Breast epithelium (tissue), 4 donors: ENCODE measurements around the gene H1-8. TPM values are rescaled to one million over a fixed set of nuclear protein-coding genes. Genes with fewer than 3 reads are reported as not detected.

Experiments
- DNase-seq, 2 donors: peaks; one replicate each; pipeline ENCODE4 v3.0.0-alpha.2; 2019; ENCODE audit warnings: low spot score in 2 of 2
- H3K27ac ChIP-seq, 2 donors: fragments of 200-600 bp; sonication (generic) in 1 of 2; one replicate each; pipeline ENCODE4 v1.5.1; 2016 to 2019; ENCODE audit warnings: mild to moderate bottlenecking in 1 of 2
- H3K27me3 ChIP-seq, 2 donors: fragments of 200-600 bp; sonication (generic) in 1 of 2; one replicate each; pipeline versions ENCODE4 v1.5.1 to v1.6.0; 2017 to 2019; ENCODE audit warnings: control low read depth in 1 of 2, mild to moderate bottlenecking in 1 of 2
- H3K36me3 ChIP-seq: fragments of 200-600 bp; one replicate; pipeline ENCODE4 v1.5.1; 2019
- H3K4me1 ChIP-seq, 2 donors: fragments of 200-600 bp; sonication (generic); one replicate each; pipeline ENCODE4 v1.5.1; 2016 to 2019; ENCODE audit warnings: control low read depth in 1 of 2
- H3K4me3 ChIP-seq, 3 donors: fragments of 200-600 bp; sonication (generic); 1 replicate in 2 of 3; 2 replicates in 1 of 3; pipeline ENCODE4 v1.5.1; 2016 to 2019; ENCODE audit warnings: mild to moderate bottlenecking in 3 of 3, moderate library complexity in 2 of 3
- H3K9me3 ChIP-seq, 2 donors: fragments of 200-600 bp; sonication (generic) in 1 of 2; one replicate each; pipeline ENCODE4 v1.5.1; 2016 to 2019; ENCODE audit warnings: control low read depth in 1 of 2
- POLR2A ChIP-seq: fragments of 450-650 bp; IDR thresholded peaks from one replicate; pipeline ENCODE4 v1.6.1; 2016; ENCODE audit warnings: antibody characterized with exemption, mild to moderate bottlenecking, moderate library complexity
- POLR2AphosphoS5 ChIP-seq, 3 donors: sonication (generic); formaldehyde crosslinking; IDR thresholded peaks; one replicate each; pipeline ENCODE4 v1.6.1; 2017; ENCODE audit warnings: antibody characterized with exemption in 3 of 3
- intact Hi-C: fragments of 100-400 bp; cut with DNase I; formaldehyde crosslinking; loops from one replicate; pipeline ENCODE4 v1.15.1; 2023; ENCODE audit warnings: low total_unique reads
- total RNA-seq, 3 donors: library from RNA; depleted of rRNA; stranded (reverse); fragments of >200 nt; gene quantifications; one replicate each; pipeline ENCODE4 v1.1.0, GENCODE V29; 2016
- TF ChIP-seq, protein P1 (sequence below), 3 donors: fragments of 450-650 bp; IDR thresholded peaks; one replicate each; pipeline ENCODE4 v1.5.1; 2016 to 2017; ENCODE audit warnings: antibody characterized with exemption in 3 of 3, mild to moderate bottlenecking in 3 of 3, moderate library complexity in 3 of 3

The H1-8 gene
- total RNA-seq, 3 donors from 2014 or later: not detected

DNA sequence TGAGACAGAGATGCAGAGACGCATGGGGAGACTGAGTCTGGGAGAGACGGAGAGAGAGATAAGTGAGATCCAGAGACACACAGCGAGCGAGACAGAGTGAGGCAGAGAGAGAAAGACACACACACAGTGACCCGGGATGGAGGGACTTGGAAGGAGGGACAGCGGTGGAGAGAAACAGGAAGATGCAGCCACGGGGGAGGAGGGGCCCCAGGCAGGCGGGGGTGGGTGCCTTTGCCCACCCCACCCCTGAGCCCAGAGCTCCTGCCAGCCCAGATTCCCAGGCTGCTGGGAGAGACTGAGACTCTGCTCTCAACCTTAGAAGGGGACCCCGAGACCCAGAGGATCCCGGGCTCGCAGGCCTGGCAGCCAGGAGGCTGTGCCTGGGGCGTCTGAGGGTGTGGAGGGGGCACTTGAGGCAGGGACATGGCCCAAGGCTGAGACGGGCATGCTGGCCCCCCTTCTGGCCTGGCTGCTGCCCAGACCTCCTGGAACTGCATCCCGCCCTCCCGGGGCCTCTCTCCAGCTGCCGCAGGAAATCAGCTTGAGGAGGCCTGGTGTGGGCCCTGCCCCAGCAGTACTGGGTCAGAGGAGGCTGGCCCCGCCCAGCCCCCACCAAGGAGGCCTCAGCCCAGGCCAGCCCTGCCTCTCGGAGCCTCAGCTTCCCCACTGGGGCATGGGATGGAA, 18.1 kb downstream of the H1-8 start:
- peak overlapping the region; percentile 69 to 94 for H3K27ac ChIP-seq
- no peak for TF ChIP-seq POLR2A
- TF ChIP-seq, protein P1, sequence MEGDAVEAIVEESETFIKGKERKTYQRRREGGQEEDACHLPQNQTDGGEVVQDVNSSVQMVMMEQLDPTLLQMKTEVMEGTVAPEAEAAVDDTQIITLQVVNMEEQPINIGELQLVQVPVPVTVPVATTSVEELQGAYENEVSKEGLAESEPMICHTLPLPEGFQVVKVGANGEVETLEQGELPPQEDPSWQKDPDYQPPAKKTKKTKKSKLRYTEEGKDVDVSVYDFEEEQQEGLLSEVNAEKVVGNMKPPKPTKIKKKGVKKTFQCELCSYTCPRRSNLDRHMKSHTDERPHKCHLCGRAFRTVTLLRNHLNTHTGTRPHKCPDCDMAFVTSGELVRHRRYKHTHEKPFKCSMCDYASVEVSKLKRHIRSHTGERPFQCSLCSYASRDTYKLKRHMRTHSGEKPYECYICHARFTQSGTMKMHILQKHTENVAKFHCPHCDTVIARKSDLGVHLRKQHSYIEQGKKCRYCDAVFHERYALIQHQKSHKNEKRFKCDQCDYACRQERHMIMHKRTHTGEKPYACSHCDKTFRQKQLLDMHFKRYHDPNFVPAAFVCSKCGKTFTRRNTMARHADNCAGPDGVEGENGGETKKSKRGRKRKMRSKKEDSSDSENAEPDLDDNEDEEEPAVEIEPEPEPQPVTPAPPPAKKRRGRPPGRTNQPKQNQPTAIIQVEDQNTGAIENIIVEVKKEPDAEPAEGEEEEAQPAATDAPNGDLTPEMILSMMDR (IDR thresholded peaks at IDR 0.05): no peak
- peak in 2 of 3 donors; percentile 33 to 55 for TF ChIP-seq POLR2AphosphoS5 (IDR thresholded peaks at IDR 0.05)
- H3K36me3 ChIP-seq: no peaks in the 10 kb centered on the region
- no peaks in the 10 kb centered on the region for H3K27me3 ChIP-seq
- peak; percentile 30 to 60 for DNase-seq
- intact Hi-C loops: no loop called here
- peak overlapping the region in 1 of 3 donors; percentile 22 for H3K4me3 ChIP-seq
- peaks cover 0 to 9% of the 10 kb centered on the region in 2 donors for H3K4me1 ChIP-seq
- no peaks in the 10 kb centered on the region for H3K9me3 ChIP-seq

DNA sequence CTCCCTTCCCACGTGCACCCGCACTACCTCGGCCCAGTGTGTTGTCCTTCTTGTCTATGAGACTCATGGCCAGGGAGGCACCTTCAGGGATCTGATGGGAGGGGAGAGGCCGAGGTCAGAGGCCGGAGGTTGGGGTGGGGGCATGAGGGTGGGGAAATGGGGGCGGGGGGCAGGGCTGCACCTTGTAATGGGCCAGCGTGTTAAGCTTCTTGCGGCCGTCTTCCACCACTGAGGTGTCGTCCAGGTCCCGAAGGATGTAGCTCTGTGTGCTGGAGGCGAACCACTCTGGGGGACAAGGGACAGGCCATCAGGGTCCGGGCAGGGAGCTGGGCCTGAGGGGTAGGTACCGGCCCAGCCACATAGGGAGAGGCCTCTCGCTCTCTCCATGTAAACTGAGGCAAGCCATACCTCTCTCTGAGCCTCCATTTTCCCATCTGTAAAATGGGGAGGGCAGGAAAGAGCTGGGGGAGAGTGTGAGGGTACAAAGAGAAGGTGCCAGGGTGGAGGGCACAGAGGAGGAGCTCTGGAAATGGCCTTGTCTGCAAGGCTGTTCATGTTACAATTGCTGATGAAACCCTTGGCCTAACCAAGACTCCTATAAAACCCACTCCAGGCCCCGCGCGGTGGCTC, 18.8 kb downstream of the H1-8 start:
- H3K27ac ChIP-seq: peak overlapping the region; percentile 69 to 94
- intact Hi-C loops: no loop called here
- H3K9me3 ChIP-seq: no peaks in the 10 kb centered on the region
- no peak for DNase-seq
- H3K36me3 ChIP-seq: no peaks in the 10 kb centered on the region
- no peak for TF ChIP-seq POLR2A
- TF ChIP-seq, protein P1 (IDR thresholded peaks at IDR 0.05): no peak
- TF ChIP-seq POLR2AphosphoS5 (IDR thresholded peaks at IDR 0.05): no peak
- peaks cover 0 to 9% of the 10 kb centered on the region in 2 donors for H3K4me1 ChIP-seq
- H3K4me3 ChIP-seq: no peak overlapping the region
- H3K27me3 ChIP-seq: no peaks in the 10 kb centered on the region

- DNase-seq: no peak
- peaks cover 0 to 9% of the 10 kb centered on the region in 2 donors for H3K4me1 ChIP-seq
- H3K27me3 ChIP-seq: no peaks in the 10 kb centered on the region
- H3K27ac ChIP-seq: peak overlapping the region in 1 of 2 donors; percentile 94
- H3K9me3 ChIP-seq: no peaks in the 10 kb centered on the region
- no peak overlapping the region for H3K4me3 ChIP-seq
- TF ChIP-seq, protein P1 (IDR thresholded peaks at IDR 0.05): no peak
- TF ChIP-seq POLR2A: no peak
- TF ChIP-seq POLR2AphosphoS5 (IDR thresholded peaks at IDR 0.05): no peak
- H3K36me3 ChIP-seq: no peaks in the 10 kb centered on the region
- intact Hi-C loops: no loop called here
Observed at GRCh38 chr3:129562803-129563202, 19.8 kb downstream of the H1-8 start.

DNA sequence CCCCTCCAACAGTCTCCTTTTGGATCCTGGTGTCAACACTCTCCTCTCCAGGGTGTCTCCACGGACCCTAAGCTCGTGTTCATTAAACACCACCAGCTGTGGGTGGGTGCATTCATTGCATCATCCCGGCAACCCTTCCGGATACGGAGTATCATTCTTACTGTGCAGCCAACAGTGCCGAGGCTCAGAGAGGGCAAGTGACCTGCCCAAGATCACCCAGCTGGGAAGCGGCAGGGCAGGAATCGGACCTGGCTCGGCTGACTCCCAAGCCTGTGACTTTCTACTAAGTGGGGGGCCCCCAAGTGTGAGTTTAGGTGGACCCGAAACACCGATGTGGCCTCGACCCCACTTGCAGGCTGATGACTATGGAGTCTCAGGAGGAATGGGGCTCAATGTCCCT, 20.4 kb downstream of the H1-8 start:
- intact Hi-C loops: no loop called here

More for the DNA sequence above, 20.4 kb downstream of the H1-8 start:
- H3K4me3 ChIP-seq: no peak overlapping the region
- H3K36me3 ChIP-seq: no peaks in the 10 kb centered on the region
- TF ChIP-seq POLR2AphosphoS5 (IDR thresholded peaks at IDR 0.05): no peak
- TF ChIP-seq, protein P1 (IDR thresholded peaks at IDR 0.05): no peak
- TF ChIP-seq POLR2A: no peak
- H3K27me3 ChIP-seq: no peaks in the 10 kb centered on the region
- H3K9me3 ChIP-seq: no peaks in the 10 kb centered on the region
- DNase-seq: no peak
- peaks cover 0 to 9% of the 10 kb centered on the region in 2 donors for H3K4me1 ChIP-seq
- H3K27ac ChIP-seq: peak overlapping the region in 1 of 2 donors; percentile 94
